Tibial nerve (tissue), 4 donors: ENCODE results near the gene PPEF2. TPM values are rescaled to one million over a fixed set of nuclear protein-coding genes. Genes with fewer than 3 reads are reported as not detected.
"Not testable (repeated sequence)": the region's sequence is repeated elsewhere in the genome, so short reads cannot be mapped to it uniquely, and the experiment has no call there.

Experiments used
- DNase-seq, 2 donors: peaks; one replicate each; pipeline ENCODE4 v3.0.0-alpha.2; 2019; ENCODE audit warnings: low spot score in 2 of 2
- H3K27ac ChIP-seq, 4 donors: fragments of 200-600 bp; sonication (generic) in 3 of 4; one replicate each; pipeline ENCODE4 v1.5.1; 2017 to 2019; ENCODE audit warnings: mild to moderate bottlenecking in 1 of 4
- H3K27me3 ChIP-seq, 2 donors: fragments of 200-600 bp; sonication (generic) in 1 of 2; one replicate each; pipeline versions ENCODE4 v1.5.1 to v1.6.0; 2017 to 2019
- H3K36me3 ChIP-seq, 3 donors: fragments of 200-600 bp; sonication (generic); one replicate each; pipeline ENCODE4 v1.5.1; 2018 to 2019
- H3K4me1 ChIP-seq, 4 donors: fragments of 200-600 bp; sonication (generic) in 3 of 4; one replicate each; pipeline ENCODE4 v1.5.1; 2017 to 2019
- H3K4me3 ChIP-seq, 4 donors: fragments of 200-600 bp; sonication (generic) in 3 of 4; one replicate each; pipeline ENCODE4 v1.5.1; 2017 to 2019; ENCODE audit warnings: mild to moderate bottlenecking in 1 of 4, moderate library complexity in 1 of 4
- H3K9me3 ChIP-seq, 4 donors: fragments of 200-600 bp; sonication (generic) in 3 of 4; one replicate each; pipeline ENCODE4 v1.5.1; 2017 to 2019
- CTCF ChIP-seq, 5 experiments: fragments of 200-600 bp in 3 of 5; fragments of 450-650 bp in 2 of 5; sonication (generic) in 3 of 5; IDR thresholded peaks; one replicate each; pipeline ENCODE4 v1.5.1; 2016 to 2019; ENCODE audit warnings: antibody characterized with exemption in 5 of 5, mild to moderate bottlenecking in 3 of 5, moderate library complexity in 2 of 5
- EP300 ChIP-seq, 2 donors: sonication (generic); formaldehyde crosslinking; IDR thresholded peaks; one replicate each; pipeline ENCODE4 v1.6.1; 2017; ENCODE audit warnings: antibody characterized with exemption in 2 of 2, mild to moderate bottlenecking in 1 of 2
- POLR2A ChIP-seq, 2 donors: fragments of 450-650 bp; IDR thresholded peaks; one replicate each; pipeline ENCODE4 v1.6.1; 2017; ENCODE audit warnings: antibody characterized with exemption in 2 of 2, mild to moderate bottlenecking in 2 of 2, moderate library complexity in 2 of 2
- WGBS, 2 donors: methylation state at CpG; one replicate each; pipeline ENCODE4 v1.1.5; 2018; 5-methylcytosine and 5-hydroxymethylcytosine counted together
- total RNA-seq, 4 donors: library from RNA; depleted of rRNA; stranded (reverse); fragments of >200 nt; gene quantifications; one replicate each; pipeline ENCODE4 v1.1.0, GENCODE V29; 2016

Gene PPEF2
- total RNA-seq, 4 donors from 2014 or later: under 0.01 to 1.1 (median 0.30) TPM; not detected in 1

DNA sequence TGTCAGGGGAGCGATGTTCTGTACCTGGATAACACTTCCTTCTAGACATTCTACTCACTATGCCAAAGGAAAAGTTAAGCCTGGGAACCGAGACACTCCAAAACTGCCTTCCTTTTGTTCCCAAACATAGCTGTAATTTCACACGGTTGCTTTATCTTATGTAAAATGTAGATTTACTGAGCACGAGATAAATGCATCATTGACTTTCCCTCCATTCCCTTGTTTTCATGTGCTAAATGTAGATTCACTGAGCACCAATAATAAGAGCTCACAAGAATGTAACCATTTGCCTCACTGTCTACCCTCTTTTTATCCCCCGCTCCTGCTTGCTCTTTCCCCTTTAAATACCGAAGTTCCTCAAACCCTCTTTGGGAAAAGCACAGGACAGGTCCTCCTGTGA is 10.7 kb upstream of the PPEF2 start:
- Histone ChIP-seq H3K27ac (no peak overlapping the region), H3K27me3 (no peaks in the 10 kb centered on the region), H3K4me1 (no peaks in the 10 kb centered on the region), H3K36me3 (peaks cover 0 to 48% (median 0%) of the 10 kb centered on the region in 3 donors), H3K9me3 (no peaks in the 10 kb centered on the region), H3K4me3 (no peak overlapping the region)
- no peak for TF ChIP-seq POLR2A (IDR thresholded peaks at IDR 0.05)
- TF ChIP-seq CTCF (IDR thresholded peaks at IDR 0.05): no peak
- no peak for TF ChIP-seq EP300 (IDR thresholded peaks at IDR 0.05)
- no peak for DNase-seq
- WGBS, 2 donors: 63 to 74% methylated on average over 6 of the region's 6 CpGs

- 91 to 93% methylated on average over 6 of the region's 6 CpGs for WGBS, 2 donors
Observed at GRCh38 chr4:75910831-75911230, 8.6 kb upstream of the PPEF2 start.

DNA sequence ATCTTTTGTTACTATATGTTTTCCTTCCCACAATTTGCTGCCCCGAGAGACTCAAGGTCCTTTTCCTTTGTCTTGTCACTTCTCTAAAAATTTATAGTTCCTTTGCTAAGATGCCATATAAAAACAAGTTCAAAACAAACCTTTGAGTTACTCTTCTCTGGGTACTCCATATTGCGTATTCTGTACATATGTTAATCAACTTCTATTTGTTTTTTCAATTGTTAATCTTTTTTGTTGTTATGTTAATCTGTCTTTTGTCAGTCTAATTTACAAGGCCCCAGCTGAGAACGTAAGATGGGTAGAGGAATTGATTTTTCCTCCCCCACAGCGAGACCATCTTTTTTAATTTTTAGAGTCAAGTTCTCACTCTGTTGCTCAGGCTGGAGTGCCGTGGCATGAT is 7.2 kb upstream of the PPEF2 start:
- no peak overlapping the region for H3K4me3 ChIP-seq
- no peak for DNase-seq
- no peaks in the 10 kb centered on the region for H3K4me1 ChIP-seq
- H3K27ac ChIP-seq: no peak overlapping the region
- peaks cover 0 to 27% (median 0%) of the 10 kb centered on the region in 3 donors for H3K36me3 ChIP-seq
- H3K27me3 ChIP-seq: no peaks in the 10 kb centered on the region
- no peaks in the 10 kb centered on the region for H3K9me3 ChIP-seq
- 83 to 88% methylated on average over 5 of the region's 5 CpGs for WGBS, 2 donors
- TF ChIP-seq EP300 (IDR thresholded peaks at IDR 0.05): no peak
- TF ChIP-seq CTCF (IDR thresholded peaks at IDR 0.05): no peak
- TF ChIP-seq POLR2A (IDR thresholded peaks at IDR 0.05): no peak

More at GRCh38 chr4:75910831-75911230, 8.6 kb upstream of the PPEF2 start:
- H3K4me3 ChIP-seq, H3K27ac ChIP-seq, DNase-seq, H3K4me1 ChIP-seq, H3K9me3 ChIP-seq, H3K27me3 ChIP-seq: not testable (repeated sequence)
- peaks cover 0 to 37% (median 0%) of the 10 kb centered on the region in 3 donors for H3K36me3 ChIP-seq

DNA sequence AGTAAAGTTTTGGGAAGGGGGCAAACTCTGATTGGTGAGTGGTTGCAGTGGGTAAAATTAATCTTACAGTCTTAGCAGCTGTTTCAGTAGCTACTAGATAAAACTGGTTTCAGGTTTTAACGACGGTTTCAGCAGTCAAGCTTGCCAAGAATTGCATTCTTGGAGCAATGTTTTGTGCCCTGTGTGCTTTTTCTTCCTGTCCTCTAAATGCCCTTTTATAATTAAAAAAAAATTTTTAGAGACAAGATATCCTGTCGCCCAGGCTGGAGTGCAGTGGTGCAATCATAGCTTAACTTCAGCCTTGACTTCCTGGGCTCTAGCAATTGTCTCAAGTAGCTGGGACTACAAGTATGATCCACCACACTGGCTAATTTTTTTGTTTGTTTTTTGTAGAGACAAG is 6.3 kb upstream of the PPEF2 start:
- Histone ChIP-seq H3K27ac (no peak overlapping the region), H3K36me3 (peaks cover 0 to 20% (median 0%) of the 10 kb centered on the region in 3 donors), H3K4me3 (no peak overlapping the region), H3K27me3 (no peaks in the 10 kb centered on the region), H3K9me3 (no peaks in the 10 kb centered on the region), H3K4me1 (no peaks in the 10 kb centered on the region)
- WGBS, 2 donors: 17 to 18% methylated on average over 3 of the region's 3 CpGs
- no peak for DNase-seq
- TF ChIP-seq CTCF (IDR thresholded peaks at IDR 0.05): no peak
- TF ChIP-seq POLR2A (IDR thresholded peaks at IDR 0.05): no peak
- no peak for TF ChIP-seq EP300 (IDR thresholded peaks at IDR 0.05)

GRCh38 chr4:75907966-75908365 is 5.7 kb upstream of the PPEF2 start:
- Histone ChIP-seq H3K27me3 (no peaks in the 10 kb centered on the region), H3K4me3 (no peak overlapping the region), H3K27ac (no peak overlapping the region), H3K4me1 (no peaks in the 10 kb centered on the region), H3K36me3 (peaks cover 0 to 20% (median 0%) of the 10 kb centered on the region in 3 donors), H3K9me3 (no peaks in the 10 kb centered on the region)
- TF ChIP-seq EP300 (IDR thresholded peaks at IDR 0.05) (no peak), POLR2A (IDR thresholded peaks at IDR 0.05) (no peak), CTCF (IDR thresholded peaks at IDR 0.05) (no peak)
- 79 to 80% methylated on average over 3 of the region's 3 CpGs for WGBS, 2 donors
- DNase-seq: no peak

GRCh38 chr4:75904076-75904475 is 1.8 kb upstream of the PPEF2 start:
- H3K36me3 ChIP-seq: no peaks in the 10 kb centered on the region
- no peak for TF ChIP-seq EP300 (IDR thresholded peaks at IDR 0.05)
- no peak for TF ChIP-seq CTCF (IDR thresholded peaks at IDR 0.05)
- TF ChIP-seq POLR2A (IDR thresholded peaks at IDR 0.05): no peak
- no peak overlapping the region for H3K4me3 ChIP-seq
- no peaks in the 10 kb centered on the region for H3K27me3 ChIP-seq
- 89 to 90% methylated on average over 5 of the region's 5 CpGs for WGBS, 2 donors
- no peak overlapping the region for H3K27ac ChIP-seq
- no peak for DNase-seq
- no peaks in the 10 kb centered on the region for H3K4me1 ChIP-seq
- H3K9me3 ChIP-seq: no peaks in the 10 kb centered on the region
